ENCODE measurements around the gene TNFRSF4.
"Not testable (repeated sequence)": the region's sequence is repeated elsewhere in the genome, so short reads cannot be mapped to it uniquely, and the experiment has no call there.

The TNFRSF4 gene

DNA sequence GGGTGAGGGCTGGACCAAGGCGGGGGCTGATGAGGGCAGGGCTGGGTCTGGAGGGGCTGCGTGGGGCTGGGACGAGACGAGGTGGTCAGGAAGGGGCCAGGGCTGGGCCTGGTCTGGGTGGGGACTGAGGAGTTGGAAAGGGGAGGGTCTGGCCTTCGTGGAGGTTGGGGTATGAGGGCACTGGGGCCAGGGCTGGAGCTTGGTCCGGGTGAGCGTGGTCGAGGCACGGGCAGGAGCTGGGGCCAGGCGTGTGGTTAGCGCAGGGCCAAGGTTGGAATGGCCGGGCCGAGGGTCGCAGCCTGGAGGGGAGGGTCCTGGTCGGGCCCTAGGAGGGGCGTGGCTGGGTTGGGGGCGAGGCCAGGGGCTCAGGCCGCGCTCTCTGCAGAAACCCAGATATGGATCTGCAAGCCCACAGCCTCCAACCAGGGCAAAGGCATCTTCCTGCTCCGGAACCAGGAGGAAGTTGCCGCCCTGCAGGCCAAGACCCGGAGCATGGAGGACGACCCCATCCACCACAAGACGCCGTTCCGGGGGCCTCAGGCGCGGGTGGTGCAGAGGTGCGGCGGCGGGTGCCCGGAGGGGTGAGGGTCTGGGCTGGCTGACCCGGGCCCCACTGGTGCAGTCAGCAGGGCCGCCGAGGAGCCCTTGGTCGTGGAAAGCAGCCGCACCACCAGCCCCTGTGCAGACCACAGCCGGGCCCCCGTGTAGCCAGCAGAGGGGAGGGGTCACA is 31.3 kb downstream of the TNFRSF4 start:
- no peak for DNase-seq (ENCODE audit: low read depth, low spot score)

DNA sequence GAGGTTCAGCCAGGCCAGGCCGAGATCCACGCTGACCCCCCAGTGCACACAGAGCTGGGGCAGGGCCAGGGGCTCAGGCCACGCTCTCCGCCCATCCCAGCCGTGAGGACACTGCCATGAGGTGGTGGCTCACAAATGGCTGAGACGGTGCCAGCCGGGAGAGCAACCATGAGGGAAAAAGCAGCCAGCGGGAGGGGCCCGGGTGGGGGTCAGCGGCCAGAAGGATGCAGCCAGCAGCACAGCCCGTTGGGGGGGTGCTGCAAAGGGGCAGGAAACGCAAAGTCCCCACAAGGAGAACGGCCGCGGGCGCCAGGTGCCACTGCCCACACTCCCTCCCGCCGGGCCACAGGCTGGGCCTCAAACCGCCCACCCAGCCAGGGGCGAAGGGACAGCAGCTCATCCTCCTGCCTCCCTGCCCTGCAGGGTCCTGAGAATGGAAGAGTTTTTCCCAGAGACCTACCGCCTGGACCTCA is 32.0 kb downstream of the TNFRSF4 start:
- no peak for DNase-seq (ENCODE audit: low read depth, low spot score)

DNA sequence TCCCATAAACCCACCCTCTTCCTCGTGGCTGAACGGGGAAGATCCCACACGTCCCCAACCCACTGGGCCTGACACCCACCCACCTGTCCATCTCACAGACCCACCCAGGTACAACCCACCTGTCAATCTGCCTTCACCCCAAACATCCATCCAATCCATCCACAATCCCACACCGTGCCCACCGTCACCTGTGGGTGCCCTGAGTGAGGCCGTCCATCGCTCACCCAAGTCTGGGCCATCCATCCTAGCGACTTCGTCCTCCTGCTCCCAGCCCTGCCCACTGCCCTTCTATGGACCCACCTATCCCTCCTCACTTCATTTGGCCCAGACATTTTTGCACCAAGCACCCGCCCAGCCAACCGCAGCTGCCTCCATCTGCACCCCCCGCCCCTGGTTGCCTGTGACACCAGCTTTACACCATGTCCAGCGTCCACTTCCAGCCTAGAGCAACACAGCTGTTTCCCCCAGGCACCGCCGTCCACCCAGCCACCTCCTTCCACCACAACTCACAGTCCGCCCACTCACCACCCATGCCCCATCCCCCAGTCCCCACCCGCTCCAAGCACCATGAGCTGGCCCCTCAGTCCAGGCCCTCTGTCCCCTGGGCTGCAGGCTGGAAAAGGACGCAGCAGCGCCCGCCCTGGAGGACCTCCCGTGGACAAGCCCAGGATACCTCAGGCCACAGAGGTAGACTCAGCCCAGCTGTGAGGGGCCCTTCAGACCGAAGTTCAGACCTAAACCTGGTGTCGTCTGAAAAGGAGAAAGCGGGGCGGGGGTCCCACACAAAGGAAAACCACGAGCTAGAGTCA is 32.6 kb downstream of the TNFRSF4 start:
- DNase-seq (ENCODE audit: low read depth, low spot score): no peak

DNA sequence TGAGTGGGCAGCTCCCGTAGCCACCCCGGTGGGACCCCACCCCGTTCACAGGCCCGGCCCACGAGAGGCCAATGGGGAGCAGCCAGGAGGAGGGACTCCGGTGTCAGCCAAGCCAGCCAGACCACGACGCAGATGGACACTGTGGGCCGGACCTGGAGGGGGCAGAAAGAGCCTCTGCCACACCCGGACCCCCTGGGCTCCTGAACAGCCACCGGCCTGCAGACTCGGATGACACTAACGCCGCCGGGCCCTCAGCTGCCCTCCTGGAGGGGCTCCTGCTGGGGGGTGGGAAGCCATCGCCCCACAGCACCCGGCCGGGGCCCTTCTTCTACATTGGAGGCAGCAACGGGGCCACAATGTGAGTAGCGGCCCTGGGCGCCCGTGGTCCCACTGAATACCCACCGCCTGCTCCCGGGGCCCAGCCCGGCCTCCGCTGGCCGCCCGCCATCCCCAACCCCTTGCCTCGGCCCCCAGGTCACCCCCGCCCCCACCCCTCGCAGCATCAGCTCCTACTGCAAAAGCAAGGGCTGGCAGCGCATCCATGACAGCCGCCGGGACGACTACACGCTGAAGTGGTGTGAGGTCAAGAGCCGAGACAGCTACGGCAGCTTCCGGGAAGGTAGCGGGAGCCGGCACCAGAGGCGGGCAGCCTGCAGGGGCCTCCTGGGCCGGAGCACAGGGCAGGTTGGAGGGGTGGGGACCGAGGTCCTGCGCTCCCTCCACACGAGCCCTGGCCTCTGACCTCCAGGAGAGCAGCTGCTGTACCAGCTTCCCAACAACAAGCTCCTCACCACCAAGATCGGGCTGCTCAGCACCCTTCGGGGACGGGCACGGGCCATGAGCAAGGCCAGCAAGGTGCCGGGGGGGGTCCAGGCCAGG is 33.7 kb downstream of the TNFRSF4 start:
- DNase-seq (ENCODE audit: low read depth, low spot score): no peak

DNA sequence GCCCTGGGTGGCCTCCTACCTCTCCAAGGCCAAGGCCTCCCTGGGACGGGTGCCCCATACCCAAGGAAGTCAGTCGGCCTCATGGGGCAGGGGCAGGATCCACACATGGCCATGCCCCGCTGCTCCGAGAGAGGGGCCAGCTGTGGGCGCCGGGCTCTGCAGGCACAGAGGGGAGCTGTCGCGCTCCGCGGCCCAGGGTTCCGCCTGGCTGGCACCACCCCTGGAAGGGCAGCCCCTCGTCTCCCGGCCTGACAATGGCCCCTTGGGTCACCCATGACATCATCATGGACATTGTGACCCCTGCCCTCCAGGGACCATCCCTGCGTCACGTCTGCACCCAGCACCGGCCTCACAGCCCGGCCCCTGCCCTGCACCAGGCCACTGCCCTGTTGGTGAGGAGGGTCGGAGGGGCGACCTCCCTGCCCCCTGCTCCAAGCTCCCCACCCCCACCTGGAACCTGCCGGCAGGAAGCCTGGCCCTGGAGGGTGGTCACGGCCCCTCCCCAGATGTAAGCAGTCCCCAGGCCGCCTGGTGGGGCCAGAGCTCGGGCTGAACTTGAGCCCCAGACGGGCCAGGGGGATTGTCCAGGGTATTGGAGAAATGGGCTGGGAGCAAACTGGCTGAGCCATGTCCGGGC is 34.5 kb downstream of the TNFRSF4 start:
- no peak for DNase-seq (ENCODE audit: low read depth, low spot score)

DNA sequence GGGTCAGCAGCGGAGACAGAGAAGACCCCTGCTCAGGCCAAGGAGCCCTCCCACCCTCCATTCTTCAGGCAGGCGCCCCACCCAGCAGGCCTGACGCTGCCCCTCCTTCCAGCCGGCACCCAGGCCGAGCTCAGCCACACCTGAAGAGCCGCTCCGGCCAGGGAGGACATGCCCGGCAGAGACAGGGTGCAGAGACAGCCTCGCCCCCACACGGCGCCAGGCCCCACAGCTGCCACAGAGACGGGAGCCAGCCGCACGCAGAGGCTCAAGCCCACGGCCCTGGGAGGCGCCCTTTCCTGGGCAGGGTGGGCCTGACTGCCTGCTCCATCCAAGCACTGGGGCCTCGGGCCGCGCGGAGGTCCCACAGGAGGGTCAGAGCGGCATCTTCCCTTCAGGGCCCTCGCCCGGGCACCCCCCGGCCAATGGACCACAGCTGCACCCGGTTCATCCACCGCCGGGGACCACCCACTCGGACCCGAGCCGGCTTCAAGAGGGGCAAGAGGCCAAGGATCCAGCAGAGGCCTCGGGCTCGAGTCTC is 35.1 kb downstream of the TNFRSF4 start:
- DNase-seq (ENCODE audit: low read depth, low spot score): no peak

DNA sequence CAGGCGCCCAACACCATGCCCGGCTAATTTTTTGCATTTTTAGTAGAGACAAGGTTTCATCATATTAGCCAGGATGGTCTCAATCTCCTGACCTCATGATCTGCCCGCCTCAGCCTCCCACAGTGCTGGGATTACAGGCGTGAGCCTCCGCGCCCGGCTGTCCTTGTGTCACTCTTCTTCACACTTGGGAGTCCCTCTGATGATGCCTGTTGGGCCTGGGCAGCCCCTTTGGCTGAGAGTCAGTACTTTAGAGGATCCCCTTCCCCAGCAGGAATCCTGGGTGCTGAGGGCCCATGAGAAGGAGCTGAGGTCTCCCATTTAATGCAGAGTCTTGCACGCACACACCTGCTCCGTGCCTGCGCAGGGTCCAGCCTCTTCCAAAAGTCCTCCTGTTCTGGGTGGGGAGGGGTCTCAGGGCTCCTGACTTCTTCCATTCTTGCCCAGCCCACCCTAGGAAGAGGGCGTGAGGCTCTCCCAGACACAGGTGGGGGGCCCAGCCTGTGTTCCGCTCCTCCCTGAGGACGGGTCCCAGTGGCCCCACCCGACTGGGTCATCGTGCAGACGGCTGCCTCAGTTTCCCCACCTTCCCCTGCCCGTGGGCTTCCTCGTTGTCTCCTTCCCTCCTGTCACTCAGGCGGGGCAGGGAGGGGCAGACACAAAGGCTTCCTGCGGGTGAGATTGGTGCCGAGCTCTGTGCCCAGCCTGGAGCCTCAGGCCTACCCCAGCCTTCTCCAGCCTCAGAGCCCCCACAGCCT is 36.3 kb downstream of the TNFRSF4 start:
- DNase-seq (ENCODE audit: low read depth, low spot score): no peak

DNA sequence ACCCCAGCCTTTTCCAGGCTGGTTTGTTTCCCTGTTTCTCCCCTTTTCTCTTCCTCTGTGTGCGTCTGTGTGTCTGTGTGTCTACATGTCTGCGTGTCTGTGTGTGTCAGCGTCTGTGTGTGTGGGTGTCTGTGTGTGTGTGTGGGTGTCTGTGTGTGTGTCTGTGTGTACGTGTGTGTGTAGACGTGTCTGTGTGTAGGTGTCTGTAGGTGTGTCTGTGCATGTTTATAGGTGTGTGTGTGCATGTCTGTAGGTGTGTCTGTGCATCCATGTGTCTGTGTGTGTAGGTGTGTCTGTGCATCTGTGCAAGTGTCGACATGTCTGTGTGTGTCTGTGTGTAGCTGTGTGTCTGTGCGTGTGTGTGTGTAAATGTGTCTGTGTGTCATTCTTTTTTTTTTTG is 37.0 kb downstream of the TNFRSF4 start:
- no peak for DNase-seq (ENCODE audit: low read depth, low spot score)

DNA sequence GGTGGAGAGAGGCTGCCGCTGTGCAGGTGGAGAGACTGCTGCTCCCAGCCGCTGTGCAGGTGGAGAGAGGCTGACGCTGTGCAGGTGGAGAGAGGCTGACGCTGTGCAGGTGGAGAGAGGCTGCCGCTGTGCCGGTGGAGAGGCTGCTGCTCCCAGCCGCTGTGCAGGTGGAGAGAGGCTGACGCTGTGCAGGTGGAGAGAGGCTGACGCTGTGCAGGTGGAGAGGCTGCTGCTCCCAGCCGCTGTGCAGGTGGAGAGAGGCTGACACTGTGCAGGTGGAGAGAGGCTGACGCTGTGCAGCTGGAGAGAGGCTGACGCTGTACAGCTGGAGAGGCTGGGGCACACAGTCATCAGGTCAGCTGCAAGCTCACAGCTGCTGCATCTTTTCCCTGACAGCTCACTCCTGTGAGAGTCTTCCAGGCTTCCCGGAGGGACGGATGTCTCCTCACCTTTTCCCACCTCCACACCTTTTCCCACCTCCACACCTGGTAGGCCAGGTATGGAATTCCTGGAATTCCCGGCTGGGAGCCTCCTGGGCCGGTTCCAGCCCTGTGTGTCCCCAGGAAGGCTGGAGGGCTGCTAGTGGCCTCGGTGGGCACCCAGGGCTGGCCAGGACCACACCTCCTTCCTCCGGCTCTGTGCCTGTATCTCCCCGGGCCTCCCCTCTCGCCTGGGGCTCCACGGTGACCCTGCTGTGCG is 37.7 kb downstream of the TNFRSF4 start:
- DNase-seq (ENCODE audit: low read depth, low spot score): not testable (repeated sequence)

DNA sequence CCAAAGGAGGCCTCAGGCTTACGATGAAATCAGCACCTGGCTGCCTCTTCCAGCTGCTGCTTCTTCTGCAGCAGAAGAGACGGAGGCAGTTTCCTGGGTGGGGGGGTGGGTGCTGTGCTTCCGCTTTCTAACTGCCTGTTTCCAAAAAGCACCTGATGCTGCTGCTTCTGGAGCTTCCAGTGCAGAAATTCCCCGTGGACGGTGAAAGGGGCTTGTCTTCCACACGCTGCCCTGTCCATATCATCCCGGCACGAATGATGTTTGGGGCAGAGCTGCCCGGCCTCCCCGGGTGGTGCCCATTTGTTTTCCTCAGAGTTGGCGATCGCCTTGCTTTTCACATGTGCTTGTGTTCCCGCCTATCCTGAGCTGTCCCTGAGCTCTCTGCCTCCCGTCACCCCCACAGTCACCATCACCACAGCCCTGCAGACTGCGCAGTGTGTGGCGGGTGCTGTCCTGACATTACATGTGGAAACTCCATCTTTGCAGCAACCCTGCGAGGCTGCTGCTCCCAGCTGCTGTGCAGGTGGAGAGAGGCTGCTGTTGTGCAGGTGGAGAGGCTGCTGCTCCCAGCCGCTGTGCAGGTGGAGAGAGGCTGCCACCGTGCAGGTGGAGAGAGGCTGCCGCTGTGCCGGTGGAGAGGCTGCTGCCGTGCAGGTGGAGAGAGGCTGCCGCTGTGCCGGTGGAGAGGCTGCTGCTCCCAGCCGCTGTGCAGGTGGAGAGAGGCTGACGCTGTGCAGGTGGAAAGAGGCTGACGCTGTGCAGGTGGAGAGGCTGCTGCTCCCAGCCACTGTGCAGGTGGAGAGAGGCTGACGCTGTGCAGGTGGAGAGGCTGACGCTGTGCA is 38.5 kb downstream of the TNFRSF4 start:
- no peak for DNase-seq (ENCODE audit: low read depth, low spot score)

DNA sequence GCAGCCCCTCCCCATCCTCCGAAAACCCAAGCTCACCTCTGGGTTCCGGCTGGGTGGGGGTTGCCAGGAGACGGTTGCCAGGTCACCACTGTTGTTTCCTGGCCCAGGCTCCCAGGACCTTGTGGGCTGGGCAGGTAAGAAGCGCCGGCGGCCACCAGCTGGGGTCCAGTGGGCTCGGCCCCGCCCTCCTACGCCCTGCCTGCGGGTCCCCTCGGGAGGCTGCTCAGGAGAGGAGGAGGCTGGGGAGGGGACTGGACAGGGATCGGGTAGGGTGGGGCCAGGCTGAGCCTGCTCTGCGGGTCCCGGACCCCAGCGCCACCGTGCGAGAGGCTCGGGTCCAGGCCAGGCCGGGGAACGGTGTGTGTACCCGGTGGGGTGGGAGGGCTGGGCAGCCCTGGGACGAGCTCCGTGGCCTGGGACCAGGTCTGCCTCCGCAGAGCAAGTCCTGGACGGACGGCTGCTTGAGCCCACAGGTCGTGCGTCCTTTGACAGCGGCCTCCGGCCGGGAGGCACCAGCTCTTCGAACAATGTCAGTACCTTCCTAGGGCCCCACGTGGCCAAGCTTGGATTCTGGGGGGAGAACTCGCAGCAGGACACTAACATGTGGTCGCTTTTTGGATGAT is 40.0 kb downstream of the TNFRSF4 start, which contains the start of gene TTLL10:
TTLL10 (plus strand) TSS at position 88 of the 623 bp plus-strand sequence. CDS start 5,336 bp downstream, outside the sequence.
- DNase-seq (ENCODE audit: low read depth, low spot score): no peak

DNA sequence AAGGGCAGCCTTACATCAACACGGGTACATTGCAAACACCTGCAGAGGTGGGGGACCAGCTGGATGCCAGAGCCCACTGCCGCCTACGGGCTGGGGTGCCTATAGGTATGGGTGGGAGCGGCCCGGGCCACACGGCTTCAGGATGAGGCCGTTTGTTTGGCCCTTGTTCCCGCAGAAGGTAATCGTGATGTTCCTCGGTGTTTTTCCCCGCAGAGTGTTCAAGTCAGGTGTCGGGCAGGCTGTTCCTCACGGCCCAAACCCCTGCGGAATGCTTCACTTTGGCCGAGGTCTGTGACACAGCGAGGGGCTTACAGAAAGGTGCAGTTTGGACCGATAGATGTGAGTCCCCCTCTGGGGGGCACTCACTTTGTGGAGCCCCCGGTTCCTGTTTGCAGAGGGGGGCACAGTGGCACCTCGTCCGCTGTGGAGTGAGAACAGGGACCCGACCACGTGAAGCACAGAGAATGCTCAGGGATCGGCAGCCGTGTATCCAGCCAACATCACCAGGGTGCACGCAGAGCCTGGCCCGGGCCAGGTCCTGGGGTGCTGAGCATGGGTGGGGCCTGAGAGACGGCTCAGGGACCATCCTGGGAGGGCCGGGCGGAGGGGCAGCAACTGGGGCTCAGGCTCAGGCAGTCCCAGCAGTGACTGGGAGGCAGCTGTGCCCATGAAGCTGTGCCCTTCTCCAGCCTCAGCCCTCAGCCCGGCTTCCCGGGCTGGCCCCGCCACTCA is 40.7 kb downstream of the TNFRSF4 start:
- no peak for DNase-seq (ENCODE audit: low read depth, low spot score)

DNA sequence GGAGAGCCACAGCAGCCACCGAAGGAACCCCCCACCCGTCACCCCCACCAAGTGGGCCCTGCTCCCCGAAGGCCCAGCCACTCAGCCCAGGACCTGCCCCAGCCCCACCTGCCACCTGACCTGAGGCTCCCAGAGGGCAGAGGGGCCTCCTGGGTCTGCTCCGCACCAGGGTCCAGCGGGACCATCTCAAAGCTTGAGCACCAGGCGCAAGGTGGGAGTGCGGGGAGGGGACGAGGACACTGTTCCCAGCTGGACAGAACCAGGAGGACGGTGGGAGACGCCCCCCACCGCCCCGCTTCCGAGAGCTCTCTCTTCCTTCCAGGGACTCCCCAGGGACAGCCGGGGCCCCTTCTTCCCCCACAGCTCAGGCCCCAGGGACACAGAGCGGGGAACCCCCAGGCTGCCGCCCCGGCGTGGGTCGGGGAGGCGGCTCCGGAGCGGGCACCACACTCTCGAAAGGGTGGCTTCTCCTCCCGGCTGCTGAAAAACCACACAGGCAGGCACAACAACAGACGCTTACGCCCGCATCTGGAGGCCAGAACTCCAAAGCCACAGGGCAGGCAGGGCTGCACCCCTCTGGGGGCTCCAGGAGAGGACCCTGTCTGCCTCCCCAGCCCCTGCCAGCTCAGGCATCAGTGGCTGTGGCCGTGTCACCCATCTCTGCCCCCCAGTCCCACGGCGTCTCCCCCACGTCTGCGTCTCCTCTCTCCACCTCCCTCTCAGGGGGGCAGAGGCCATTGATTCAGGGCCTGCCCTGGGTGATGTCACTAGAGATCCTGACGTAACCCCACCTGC is 42.2 kb downstream of the TNFRSF4 start:
- no peak for DNase-seq (ENCODE audit: low read depth, low spot score)

DNA sequence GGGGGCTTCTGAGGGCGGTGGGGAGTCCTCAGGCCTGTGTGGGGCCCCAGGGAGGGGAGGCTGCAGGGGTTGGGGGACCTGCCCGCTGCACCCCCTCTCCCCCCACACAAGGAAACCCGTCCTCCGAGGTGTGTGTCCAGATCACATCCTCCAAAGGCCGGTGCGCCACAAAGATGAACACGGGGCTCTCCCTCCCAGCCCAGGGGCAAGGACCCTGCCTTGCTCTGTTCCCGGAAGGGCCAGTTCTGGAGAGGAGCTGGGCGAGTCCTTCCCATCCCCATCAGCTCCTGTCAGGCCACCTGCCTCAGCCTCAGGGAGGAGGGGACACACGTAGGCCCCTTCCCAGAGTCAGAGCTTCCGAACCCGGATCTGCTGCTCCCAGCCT is 42.8 kb downstream of the TNFRSF4 start:
- DNase-seq (ENCODE audit: low read depth, low spot score): no peak

DNA sequence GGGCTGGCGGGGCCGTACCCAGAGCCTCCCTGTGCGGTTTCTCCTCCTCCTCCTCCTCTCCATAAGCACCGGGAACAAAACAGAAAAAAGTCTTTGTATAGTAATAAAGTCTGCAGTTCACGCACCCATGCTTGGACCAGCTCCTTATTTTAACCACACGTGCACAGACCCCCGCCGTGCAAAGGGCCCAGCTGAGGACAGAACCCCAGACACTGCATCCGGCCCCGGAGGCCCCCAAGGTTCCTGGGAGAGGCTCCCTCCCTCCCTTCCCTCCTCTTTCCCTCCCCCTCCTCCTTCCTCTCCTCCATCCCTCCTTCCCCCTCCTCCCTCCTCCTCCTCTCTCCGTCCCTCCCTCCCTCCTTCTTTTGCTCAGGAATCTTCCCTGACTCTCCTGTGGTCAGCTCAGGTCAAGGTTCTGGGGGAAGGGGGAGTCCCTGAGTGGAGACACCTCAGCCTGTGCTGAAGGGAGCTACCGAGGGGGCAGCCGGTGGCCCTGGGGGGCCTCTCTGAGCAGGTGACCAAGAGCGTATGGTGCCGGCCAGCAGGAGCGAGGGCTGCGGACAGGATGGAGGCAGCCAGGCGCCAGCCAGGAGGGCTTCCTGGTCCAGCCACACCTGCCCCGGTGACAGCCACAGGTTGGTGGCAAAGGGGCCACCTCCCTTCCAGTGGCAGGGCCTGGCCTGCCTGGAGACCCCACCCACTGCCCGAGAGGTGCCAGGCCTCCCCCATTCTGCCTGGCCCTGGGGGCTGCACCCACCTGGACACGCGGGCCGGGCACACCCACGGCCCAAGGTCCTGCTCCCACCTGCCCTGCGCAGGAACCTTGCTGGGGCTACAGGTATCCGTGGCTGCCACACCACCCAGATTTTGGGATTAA is 43.5 kb downstream of the TNFRSF4 start:
- DNase-seq (ENCODE audit: low read depth, low spot score): no peak
